ENCODE results near the gene EGFLAM.

GRCh38 chr5:38258042-38258318, 379 bp upstream of the EGFLAM start:
- TF ChIP-seq CTCF (IDR thresholded peaks at IDR 0.05) (no peak), POLR2A (IDR thresholded peaks at IDR 0.05; ENCODE audit: low read depth) (no peak)

Data from esophagus muscularis mucosa (tissue), 3 donors.